Naive thymus-derived CD8-positive, alpha-beta T cell (primary cell): Measurements from ENCODE around the gene CHKA. TPM values are rescaled to one million over a fixed set of nuclear protein-coding genes. Genes with fewer than 3 reads are reported as not detected.

Experiments used
- ATAC-seq, 2 donors: fragments of 150-1000 bp; cut with Tn5 transposase in 1 of 2; sonication (Bioruptor Pico), chemical (Tn5 transposase) in 1 of 2; 1 replicate in 1 of 2; 2 replicates in 1 of 2; pipeline ENCODE4 v1.10.0; 2021; ENCODE audit warnings: mild to moderate bottlenecking in 2 of 2, moderate library complexity in 2 of 2
- POLR2A ChIA-PET: fragments of 350-600 bp; sonication (Branson Sonifier 250); formaldehyde crosslinking; loops from one replicate; lab custom pipeline; 2021; ENCODE audit warnings: antibody characterized with exemption; lab: Charles Lee
- DNase-seq, 10 donors: peaks; one replicate each; pipeline versions ENCODE4 v3.0.0 to v3.0.0-alpha.2; 2020 to 2022
- H3K27ac Mint-ChIP-seq, 10 donors: one replicate each; pipeline ENCODE4 v1.8.0; 2020 to 2022; ENCODE audit warnings: mild to moderate bottlenecking in 10 of 10, mixed read lengths in 10 of 10, moderate library complexity in 4 of 10, inconsistent platforms in 1 of 10
- H3K27me3 Mint-ChIP-seq, 5 donors: one replicate each; pipeline ENCODE4 v1.8.0; 2021 to 2022; ENCODE audit warnings: mixed read lengths in 5 of 5
- H3K36me3 Mint-ChIP-seq, 3 donors: one replicate each; pipeline ENCODE4 v1.8.0; 2020 to 2022; ENCODE audit warnings: mixed read lengths in 3 of 3, mild to moderate bottlenecking in 2 of 3, inconsistent platforms in 1 of 3
- H3K4me1 Mint-ChIP-seq, 4 donors: one replicate each; pipeline ENCODE4 v1.8.0; 2021 to 2022; ENCODE audit warnings: mixed read lengths in 4 of 4
- H3K4me3 Mint-ChIP-seq, 10 donors: one replicate each; pipeline ENCODE4 v1.8.0; 2020 to 2022; ENCODE audit warnings: mild to moderate bottlenecking in 10 of 10, mixed read lengths in 10 of 10, moderate library complexity in 6 of 10, inconsistent platforms in 1 of 10
- H3K9me3 Mint-ChIP-seq, 9 donors: one replicate each; pipeline ENCODE4 v1.8.0; 2020 to 2022; ENCODE audit warnings: mixed read lengths in 9 of 9, mild to moderate bottlenecking in 3 of 9, inconsistent platforms in 1 of 9, moderate library complexity in 1 of 9
- polyA plus RNA-seq, 3 donors: library from polyadenylated mRNA; unstranded; fragments of 300-500 nt; fragmentation: Illumina TruSeq; gene quantifications; one replicate each; pipeline ENCODE4 v1.2.3, GENCODE V29; 2021
- total RNA-seq, 8 experiments: library from RNA in 2 of 8; stranded (reverse) in 2 of 8; gene quantifications; one replicate each; pipeline ENCODE4 v1.2.3 and lab custom pipeline; 2021 to 2026

CHKA gene
- total and polyA plus RNA-seq, 5 experiments from 2014 or later, result 3.7 to 14.3 (median 9.1) TPM

DNA sequence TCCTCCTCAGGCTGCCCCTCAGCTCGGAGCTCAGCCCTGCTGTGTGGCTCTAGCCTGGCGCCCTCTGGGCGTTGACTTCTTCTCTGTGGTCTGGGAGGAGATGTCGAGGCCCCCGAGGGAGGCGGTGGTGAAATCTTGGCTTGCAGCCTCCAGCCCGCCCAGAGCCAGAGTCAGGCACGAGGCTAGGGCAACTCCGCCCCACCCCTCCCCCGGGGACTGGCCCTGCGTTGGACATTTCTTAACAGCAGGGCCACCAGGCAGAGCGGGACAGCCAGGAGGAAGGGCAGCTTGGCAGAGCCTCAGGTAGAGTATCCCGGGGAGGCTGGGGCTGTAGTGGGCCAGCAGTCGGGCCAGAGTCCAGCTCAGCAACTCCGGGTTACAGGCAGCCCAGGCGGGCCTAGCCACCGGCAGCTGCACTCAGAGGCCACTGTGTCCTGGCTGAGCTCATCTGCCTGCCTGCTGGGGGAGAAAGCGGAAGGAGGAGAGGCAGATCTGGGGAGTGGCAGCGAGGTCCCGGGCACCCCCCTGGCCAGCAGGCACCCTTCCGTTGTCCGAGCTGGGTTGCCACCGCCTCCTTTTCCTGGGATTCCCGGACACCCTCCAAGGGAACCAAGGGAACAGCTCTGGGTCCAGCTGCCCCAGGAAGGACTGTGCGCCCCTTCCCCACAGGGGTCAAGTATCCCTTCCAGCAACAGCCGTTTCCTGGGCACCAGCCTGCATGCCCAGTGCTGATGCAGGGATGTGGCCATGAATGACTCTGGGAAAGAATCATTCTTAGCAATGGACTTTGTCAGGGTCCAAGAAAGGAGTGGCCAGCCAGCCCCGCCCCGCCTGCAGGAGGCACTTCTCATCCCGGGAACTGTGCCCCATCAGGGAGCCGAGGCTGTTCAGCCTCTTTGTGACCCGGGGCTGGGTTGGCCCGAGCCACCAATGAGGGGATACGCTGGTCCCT, 110.8 kb downstream of the CHKA start, which contains the start of gene ALDH3B1:
ALDH3B1 (plus strand) TSS at position 238 of the 952 bp plus-strand sequence. CDS start 4,971 bp downstream, outside the sequence.
- Mint-ChIP-seq H3K9me3 (no peaks in the 10 kb centered on the region), H3K27ac (peak within 1 kb of the TSS in 7 of 10 donors; percentile 59 to 72 (median 65)), H3K4me3 (peak within 1 kb of the TSS in 3 of 10 donors; percentile 6 to 73 (median 58)), H3K27me3 (peaks cover 0 to 12% (median 1%) of the 10 kb centered on the region in 5 donors), H3K4me1 (peaks cover 5 to 36% (median 14%) of the 10 kb centered on the region in 4 donors), H3K36me3 (no peaks in the 10 kb centered on the region)
- ATAC-seq (peak in 1 of 2 donors; percentile 43), DNase-seq (no peak)
- POLR2A ChIA-PET, result no interaction called here

GRCh38 chr11:68009391-68010089, 111.6 kb downstream of the CHKA start:
- H3K4me1 Mint-ChIP-seq, result peaks cover 9 to 42% (median 21%) of the 10 kb centered on the region in 4 donors
- peak overlapping the region in 3 of 10 donors; percentile 6 to 73 (median 58) for H3K4me3 Mint-ChIP-seq
- POLR2A ChIA-PET, result no interaction called here
- ATAC-seq (no peak), DNase-seq (no peak)
- no peaks in the 10 kb centered on the region for H3K36me3 Mint-ChIP-seq
- no peaks in the 10 kb centered on the region for H3K9me3 Mint-ChIP-seq
- H3K27ac Mint-ChIP-seq, result peak overlapping the region in 5 of 10 donors; percentile 59 to 72 (median 65)
- peaks cover 0 to 12% (median 1%) of the 10 kb centered on the region in 5 donors for H3K27me3 Mint-ChIP-seq

GRCh38 chr11:68008381-68009337, 112.5 kb downstream of the CHKA start:
- peak overlapping the region in 7 of 10 donors; percentile 3 to 72 (median 61) for H3K27ac Mint-ChIP-seq
- H3K27me3 Mint-ChIP-seq, result peaks cover 0 to 7% (median 1%) of the 10 kb centered on the region in 5 donors
- ATAC-seq (peak in 1 of 2 donors; percentile 27), DNase-seq (no peak)
- peaks cover 9 to 42% (median 27%) of the 10 kb centered on the region in 4 donors for H3K4me1 Mint-ChIP-seq
- peak overlapping the region in 7 of 10 donors; percentile 6 to 73 (median 42) for H3K4me3 Mint-ChIP-seq
- POLR2A ChIA-PET, result no interaction called here
- H3K36me3 Mint-ChIP-seq, result no peaks in the 10 kb centered on the region
- H3K9me3 Mint-ChIP-seq, result no peaks in the 10 kb centered on the region

GRCh38 chr11:68007498-68008380, 113.4 kb downstream of the CHKA start:
- Mint-ChIP-seq H3K9me3 (no peaks in the 10 kb centered on the region), H3K27me3 (peaks cover 0 to 7% (median 1%) of the 10 kb centered on the region in 5 donors), H3K36me3 (no peaks in the 10 kb centered on the region), H3K4me1 (peaks cover 12 to 45% (median 30%) of the 10 kb centered on the region in 4 donors), H3K4me3 (no peak overlapping the region), H3K27ac (no peak overlapping the region)
- POLR2A ChIA-PET, result no interaction called here
- no peak for DNase-seq
- ATAC-seq, result no peak

GRCh38 chr11:68006606-68007166, 114.5 kb downstream of the CHKA start:
- no peaks in the 10 kb centered on the region for H3K9me3 Mint-ChIP-seq

GRCh38 chr11:68004551-68005335, 116.4 kb downstream of the CHKA start:
- Mint-ChIP-seq H3K27me3 (peaks cover 0 to 2% (median 0%) of the 10 kb centered on the region in 5 donors), H3K9me3 (no peaks in the 10 kb centered on the region), H3K36me3 (peaks cover 0 to 2% (median 0%) of the 10 kb centered on the region in 3 donors), H3K4me3 (peak overlapping the region; percentile 80 to 90 (median 86)), H3K27ac (peak overlapping the region; percentile 16 to 92 (median 76)), H3K4me1 (peaks cover 14 to 44% (median 33%) of the 10 kb centered on the region in 4 donors)
- DNase-seq, result no peak
- no peak for ATAC-seq
- POLR2A ChIA-PET, result interaction anchor here (0.5 to 2.4 kb wide), 3 partner anchors 26 to 209 kb away, joined by 3 to 6 read pairs (median 5); partner anchors contain the start of gene NDUFS8

More at GRCh38 chr11:68006606-68007166, 114.5 kb downstream of the CHKA start:
- no peak for ATAC-seq
- no peak for DNase-seq
- Mint-ChIP-seq H3K4me3 (peak overlapping the region in 2 of 10 donors; percentile 9 to 41), H3K4me1 (peaks cover 14 to 56% (median 37%) of the 10 kb centered on the region in 4 donors), H3K27ac (no peak overlapping the region), H3K36me3 (peaks cover 0 to 2% (median 0%) of the 10 kb centered on the region in 3 donors), H3K27me3 (peaks cover 0 to 5% (median under 1%) of the 10 kb centered on the region in 5 donors)
- POLR2A ChIA-PET, result no interaction called here

- Mint-ChIP-seq H3K36me3 (peaks cover 0 to 2% (median 0%) of the 10 kb centered on the region in 3 donors), H3K9me3 (no peaks in the 10 kb centered on the region), H3K27me3 (no peaks in the 10 kb centered on the region), H3K4me3 (peak within 1 kb of the TSS; percentile 80 to 93 (median 87)), H3K27ac (peak within 1 kb of the TSS; percentile 56 to 92 (median 88)), H3K4me1 (peaks cover 12 to 37% (median 28%) of the 10 kb centered on the region in 4 donors)
- ATAC-seq, result peak; percentile 79 to 81
- peak; percentile 63 to 90 (median 70) for DNase-seq
- POLR2A ChIA-PET, result interaction anchor here (0.5 to 2.4 kb wide), 4 partner anchors 27 to 210 kb away, joined by 3 to 6 read pairs (median 4); partner anchors contain the start of genes NDUFS8 and TCIRG1
Measured at GRCh38 chr11:68003846-68004550, 117.2 kb downstream of the CHKA start, which contains the start of gene UNC93B1. Gene UNC93B1, minus strand, starts transcription at chr11:68004097. Its CDS starts 54 bp downstream, at chr11:68004043.

DNA sequence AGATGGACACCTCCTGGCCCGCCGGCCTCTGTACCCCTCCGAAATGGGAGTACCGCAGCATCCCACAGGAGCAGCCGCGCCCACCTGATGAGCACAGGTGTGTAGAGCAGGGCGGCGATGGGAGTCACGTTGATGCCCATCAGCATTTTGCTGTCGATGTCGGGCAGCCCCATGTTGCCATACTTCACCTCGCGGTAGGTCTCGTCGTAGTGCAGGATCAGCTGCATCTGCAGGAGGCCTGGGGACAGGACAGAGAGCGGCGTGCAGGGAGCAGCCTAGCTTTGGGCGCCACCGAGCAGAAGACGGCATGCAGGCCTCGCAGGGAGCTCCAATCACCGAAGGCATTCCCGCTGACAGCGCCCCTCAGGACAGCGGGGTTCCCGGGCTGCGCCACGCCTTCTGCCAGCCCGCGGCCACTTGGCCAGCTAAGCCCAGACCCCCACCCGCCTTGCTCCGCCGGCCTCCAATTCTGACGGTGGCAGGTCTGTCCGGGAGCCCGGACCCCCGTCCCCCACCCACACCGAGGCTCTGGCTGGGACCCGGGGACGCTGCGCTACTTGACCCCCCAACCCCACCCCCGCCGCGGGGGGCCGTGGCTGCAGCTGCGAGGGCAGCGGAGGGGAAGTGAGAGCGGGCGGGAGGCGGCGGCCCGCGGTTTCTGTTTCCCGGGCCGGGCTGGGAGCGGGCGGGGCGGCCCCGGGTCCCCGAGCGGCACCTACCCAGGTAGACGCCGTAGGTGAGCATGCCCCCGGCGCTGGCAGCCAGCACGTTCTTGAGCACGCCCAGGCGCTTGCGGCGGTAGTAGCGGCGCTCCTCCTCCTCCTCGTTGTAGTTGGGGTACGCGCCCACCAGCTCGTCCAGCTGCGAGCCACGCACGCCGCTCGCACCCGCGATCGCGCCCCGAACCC, 118.0 kb downstream of the CHKA start:
- H3K27me3 Mint-ChIP-seq, result no peaks in the 10 kb centered on the region
- POLR2A ChIA-PET, result interaction anchor here (1.1 to 2.4 kb wide), 3 partner anchors 28 to 211 kb away, joined by 3 to 5 read pairs (median 4); partner anchors contain the start of genes NDUFS8 and TCIRG1
- H3K9me3 Mint-ChIP-seq, result no peaks in the 10 kb centered on the region
- peaks cover 0 to 2% (median 0%) of the 10 kb centered on the region in 3 donors for H3K36me3 Mint-ChIP-seq
- DNase-seq (peak; percentile 53 to 84 (median 64)), ATAC-seq (peak; percentile 89 to 90)
- peak overlapping the region; percentile 36 to 90 (median 76) for H3K27ac Mint-ChIP-seq
- peak overlapping the region; percentile 71 to 93 (median 84) for H3K4me3 Mint-ChIP-seq
- peaks cover 14 to 42% (median 31%) of the 10 kb centered on the region in 4 donors for H3K4me1 Mint-ChIP-seq
